HUES64 (cell line): ENCODE measurements around the gene ENPP1.
"Not testable (repeated sequence)": the region's sequence is repeated elsewhere in the genome, so short reads cannot be mapped to it uniquely, and the experiment has no call there.

ENCODE experiments used
- H3K27ac ChIP-seq: 2 replicates; pipeline ENCODE4 v1.7.0; 2013; ENCODE audit warnings: low read depth, low read length, inconsistent platforms
- H3K27me3 ChIP-seq: 2 replicates; pipeline ENCODE4 v1.6.1; 2013; ENCODE audit warnings: mild to moderate bottlenecking, low read length; ENCODE audit not compliant: insufficient read depth
- H3K36me3 ChIP-seq: 2 replicates; pipeline ENCODE4 v1.6.1; 2013; ENCODE audit warnings: mild to moderate bottlenecking, low read length; ENCODE audit not compliant: insufficient read depth
- H3K4me1 ChIP-seq: 2 replicates; pipeline ENCODE4 v1.6.1; 2013; ENCODE audit warnings: mild to moderate bottlenecking, low read length, moderate library complexity; ENCODE audit not compliant: insufficient read depth
- H3K4me3 ChIP-seq: 2 replicates; pipeline ENCODE4 v1.5.1; 2013; ENCODE audit warnings: mild to moderate bottlenecking, low read length, moderate library complexity
- H3K9ac ChIP-seq: 2 replicates; pipeline ENCODE4 v1.6.1; 2013; ENCODE audit warnings: mild to moderate bottlenecking, low read depth, low read length
- H3K9me3 ChIP-seq: 2 replicates; pipeline ENCODE4 v1.6.1; 2013; ENCODE audit warnings: low read depth, low read length; ENCODE audit not compliant: insufficient read depth
- WGBS: fragments of 150-250, 120-280 bp; methylation state at CpG from one replicate; pipeline ENCODE4 v1.1.7; 2013; ENCODE audit warnings: missing lambda C conversion rate; 5-methylcytosine and 5-hydroxymethylcytosine counted together

The ENPP1 gene

DNA sequence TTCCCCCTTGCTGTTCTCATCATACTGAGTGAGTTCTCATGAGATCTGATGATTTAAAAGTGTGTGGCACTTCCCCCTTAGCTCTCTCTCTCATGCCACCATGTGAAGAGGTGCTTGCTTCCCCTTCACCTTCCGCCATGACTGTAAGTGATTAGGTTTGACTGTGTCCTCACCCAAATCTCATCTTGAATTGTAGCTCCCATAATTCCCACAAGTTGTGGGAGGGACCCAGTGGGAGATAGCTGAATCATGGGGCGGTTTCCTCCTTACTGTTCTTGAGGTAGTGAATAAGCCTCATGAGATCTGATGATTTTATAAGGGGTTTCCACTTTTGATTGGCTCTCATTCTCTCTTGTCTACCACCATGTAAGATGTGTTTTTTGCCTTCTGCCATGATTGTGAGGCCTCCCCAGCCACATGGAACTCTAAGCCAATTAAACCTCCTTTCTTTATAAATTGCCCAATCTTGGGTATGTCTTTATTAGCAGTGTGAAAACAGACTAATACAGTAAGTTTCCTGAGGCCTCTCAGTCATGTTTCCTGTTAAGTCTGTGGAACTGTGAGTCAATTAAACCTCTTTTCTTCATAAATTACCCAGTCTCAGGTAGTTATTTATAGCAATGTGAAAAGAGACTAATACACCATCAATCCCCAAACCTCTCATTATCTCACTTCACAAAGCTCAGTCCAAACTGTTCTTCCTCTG lies 108.4 kb downstream of the ENPP1 start:
- not testable (repeated sequence) for H3K4me1 ChIP-seq, H3K27me3 ChIP-seq, H3K27ac ChIP-seq, H3K4me3 ChIP-seq, H3K9ac ChIP-seq
- H3K36me3 ChIP-seq = peaks cover 78% of the 10 kb centered on the region
- WGBS = 92% methylated on average over 1 of the region's 2 CpGs
- peaks cover 18% of the 10 kb centered on the region; the same call in 1 of the 2 replicates for H3K9me3 ChIP-seq

DNA sequence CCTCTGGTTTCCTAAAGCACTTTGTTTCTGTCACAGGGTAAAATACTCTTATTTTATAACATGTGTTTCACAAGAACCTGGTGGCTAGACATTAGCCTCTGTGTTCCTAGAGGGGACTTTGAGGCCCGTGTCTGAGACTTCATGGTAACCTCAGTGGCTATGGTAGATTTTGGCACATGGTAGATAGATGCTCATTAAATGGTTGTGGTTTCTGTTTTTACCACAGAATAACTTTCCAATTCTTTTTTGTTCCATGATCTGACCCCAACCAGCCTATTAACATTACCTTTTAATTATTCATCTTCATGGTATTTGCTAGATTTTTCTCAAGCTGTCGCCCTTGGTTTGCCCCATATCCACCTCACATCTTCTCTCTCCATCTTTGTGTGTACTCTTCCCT lies 109.0 kb downstream of the ENPP1 start:
- no peak overlapping the region for H3K27ac ChIP-seq
- H3K27me3 ChIP-seq = no peaks in the 10 kb centered on the region
- H3K9ac ChIP-seq = no peak overlapping the region
- peaks cover 72% of the 10 kb centered on the region for H3K36me3 ChIP-seq
- H3K4me3 ChIP-seq = no peak overlapping the region
- no peaks in the 10 kb centered on the region for H3K4me1 ChIP-seq
- 93% methylated on average over 2 of the region's 2 CpGs for WGBS
- peaks cover 18% of the 10 kb centered on the region; the same call in 1 of the 2 replicates for H3K9me3 ChIP-seq

DNA sequence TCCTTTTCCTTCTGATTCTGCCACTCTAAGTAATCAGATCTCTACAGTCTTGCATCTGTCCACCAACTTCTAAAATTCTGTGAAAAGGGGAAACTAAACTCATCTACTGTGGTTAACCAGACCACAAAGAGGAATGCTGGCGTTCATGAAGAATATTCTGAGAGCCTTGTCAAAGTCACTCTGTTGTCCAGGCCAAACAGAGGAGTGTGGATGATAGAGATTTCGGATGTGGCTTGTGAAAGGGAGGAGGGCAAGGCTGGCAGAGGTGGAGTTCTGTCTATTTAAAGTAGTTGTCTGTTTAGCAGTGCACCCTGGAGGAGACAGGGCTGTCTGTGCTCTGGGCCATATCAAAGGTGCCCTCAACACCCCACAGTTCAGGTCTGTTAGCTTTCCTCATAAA lies 109.5 kb downstream of the ENPP1 start:
- WGBS = 92% methylated on average over 2 of the region's 2 CpGs
- Histone ChIP-seq H3K27ac (no peak overlapping the region), H3K36me3 (peaks cover 67% of the 10 kb centered on the region), H3K9ac (no peak overlapping the region), H3K27me3 (no peaks in the 10 kb centered on the region), H3K4me1 (no peaks in the 10 kb centered on the region), H3K9me3 (peaks cover 18% of the 10 kb centered on the region; the same call in 1 of the 2 replicates), H3K4me3 (no peak overlapping the region)

DNA sequence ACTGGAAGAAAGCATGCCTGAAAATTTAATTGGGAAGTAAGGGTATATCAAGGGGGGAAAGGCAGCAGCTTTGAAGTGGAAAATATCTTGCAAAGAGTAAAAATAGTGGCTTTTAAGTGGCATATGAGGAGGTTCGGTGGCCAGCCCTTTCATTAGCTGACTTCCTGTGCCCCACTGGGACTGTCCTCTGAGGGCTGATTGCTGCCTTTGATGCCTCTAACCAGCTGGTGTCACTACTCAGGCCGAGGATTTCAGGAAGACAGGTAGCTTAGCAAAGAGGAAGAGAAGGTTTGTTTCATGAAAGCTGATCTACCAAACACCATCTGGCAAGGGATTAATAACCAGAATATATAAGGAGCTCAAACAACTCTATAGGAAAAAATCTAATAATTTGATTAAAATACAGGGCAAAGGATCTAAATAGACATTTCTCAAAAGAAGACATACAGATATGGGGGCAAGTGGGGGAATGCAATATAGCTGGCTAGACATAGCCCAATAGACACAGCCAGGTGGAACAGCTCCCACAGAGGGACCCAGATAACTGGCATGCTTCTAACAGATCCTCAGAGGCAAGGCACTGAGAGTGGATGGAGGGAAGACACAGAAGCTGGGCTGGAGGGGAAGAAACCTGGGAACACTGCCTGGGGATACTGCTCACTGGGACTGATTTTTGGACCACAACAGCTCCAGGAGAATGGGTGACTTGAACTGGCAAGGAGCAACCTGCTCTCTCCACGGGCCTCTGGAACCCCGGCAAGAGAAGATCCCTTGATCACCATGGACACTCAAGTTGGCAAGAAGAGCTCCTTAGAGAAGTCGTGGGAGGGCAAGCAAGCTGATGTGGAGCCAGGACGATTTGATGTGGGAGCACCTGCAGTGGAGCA lies 110.2 kb downstream of the ENPP1 start:
- H3K9ac ChIP-seq = no peak overlapping the region
- peaks cover 18% of the 10 kb centered on the region; the same call in 1 of the 2 replicates for H3K9me3 ChIP-seq
- WGBS = 86% methylated on average over 6 of the region's 6 CpGs
- H3K36me3 ChIP-seq = peaks cover 61% of the 10 kb centered on the region
- no peaks in the 10 kb centered on the region for H3K27me3 ChIP-seq
- no peaks in the 10 kb centered on the region for H3K4me1 ChIP-seq
- H3K4me3 ChIP-seq = no peak overlapping the region
- H3K27ac ChIP-seq = no peak overlapping the region

DNA sequence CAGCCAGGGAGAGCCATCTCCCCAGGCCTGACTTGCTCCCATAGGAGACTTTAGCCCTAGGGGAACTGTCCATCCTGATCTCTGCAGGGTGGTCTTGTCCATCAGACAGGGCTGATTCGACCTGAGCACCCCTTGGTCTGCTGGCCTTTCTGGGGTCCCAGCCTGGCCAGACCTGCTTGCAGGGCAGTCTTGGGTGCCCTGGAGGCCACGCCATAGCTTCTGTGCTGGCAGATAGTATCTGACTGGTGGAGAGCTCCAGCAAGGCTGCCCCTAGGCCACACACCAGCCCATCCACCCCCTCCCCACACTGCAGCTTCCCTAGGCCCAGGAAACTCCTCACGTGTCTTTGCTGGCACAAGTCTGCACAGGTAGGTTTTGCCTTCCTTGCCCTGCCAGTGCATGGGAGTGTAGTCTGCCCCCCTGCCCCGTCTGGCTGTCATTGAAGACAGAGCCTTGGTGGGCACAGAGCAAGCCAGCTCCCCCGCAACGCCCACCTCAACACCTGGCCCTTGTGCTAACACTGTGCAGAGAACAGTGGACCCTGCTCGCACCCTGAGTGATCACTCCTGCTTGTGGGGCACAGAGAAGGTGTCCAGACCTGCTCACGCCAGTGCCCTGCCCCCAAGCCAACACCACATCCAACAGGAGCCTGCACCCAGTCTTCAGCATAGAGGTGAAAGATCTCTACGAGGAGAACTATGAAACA lies 111.0 kb downstream of the ENPP1 start:
- no peaks in the 10 kb centered on the region for H3K27me3 ChIP-seq
- WGBS = 93% methylated on average over 9 of the region's 9 CpGs
- H3K9ac ChIP-seq = no peak overlapping the region
- H3K27ac ChIP-seq = no peak overlapping the region
- H3K9me3 ChIP-seq = peaks cover 18% of the 10 kb centered on the region; the same call in 1 of the 2 replicates
- H3K36me3 ChIP-seq = peaks cover 53% of the 10 kb centered on the region
- no peak overlapping the region for H3K4me3 ChIP-seq
- H3K4me1 ChIP-seq = no peaks in the 10 kb centered on the region

DNA sequence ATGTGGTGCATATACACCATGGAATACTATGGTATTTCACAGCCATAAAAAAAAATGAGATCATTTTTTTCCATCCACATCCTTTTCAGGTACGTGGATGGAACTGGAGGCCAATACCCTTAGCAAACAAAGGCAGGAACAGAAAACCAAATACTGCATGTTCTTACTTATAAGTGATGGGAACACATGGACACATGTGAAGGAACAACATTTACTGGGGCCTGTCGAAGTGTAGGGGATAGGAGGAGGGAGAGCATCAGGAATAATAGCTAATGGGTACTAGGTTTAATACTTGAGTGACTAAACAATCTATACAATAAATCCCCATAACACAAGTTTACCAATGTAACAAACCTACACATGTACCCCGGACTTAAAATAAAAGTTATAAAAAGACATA lies 112.8 kb downstream of the ENPP1 start:
- 100% methylated on average over 3 of the region's 3 CpGs for WGBS
- H3K9ac ChIP-seq = no peak overlapping the region
- H3K27ac ChIP-seq = no peak overlapping the region
- H3K9me3 ChIP-seq = peaks cover 15% of the 10 kb centered on the region; the same call in 1 of the 2 replicates
- no peaks in the 10 kb centered on the region for H3K4me1 ChIP-seq
- H3K4me3 ChIP-seq = no peak overlapping the region
- H3K27me3 ChIP-seq = no peaks in the 10 kb centered on the region
- H3K36me3 ChIP-seq = peaks cover 34% of the 10 kb centered on the region

DNA sequence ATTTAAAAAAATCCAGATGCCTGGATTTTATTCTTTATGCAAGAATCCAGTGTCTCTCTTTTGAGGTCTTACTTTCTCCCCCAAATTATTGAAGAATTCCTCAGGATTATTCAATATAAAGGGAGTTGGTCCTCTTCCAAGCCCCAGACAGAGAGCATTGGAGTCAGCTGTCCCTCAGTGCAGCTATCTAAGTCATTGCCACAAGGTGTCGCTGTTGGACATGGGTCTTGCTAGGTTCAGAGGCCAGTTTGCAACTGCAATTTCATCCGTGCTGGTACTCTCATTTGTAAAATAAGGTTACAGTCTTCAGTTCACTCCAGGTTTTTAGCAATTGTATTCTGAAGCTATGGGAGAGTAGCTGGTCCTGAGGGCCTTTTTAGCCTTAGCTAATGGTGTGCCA lies 115.5 kb downstream of the ENPP1 start:
- Histone ChIP-seq H3K27ac (no peak overlapping the region), H3K4me1 (no peaks in the 10 kb centered on the region), H3K36me3 (peaks cover 9% of the 10 kb centered on the region), H3K4me3 (no peak overlapping the region), H3K9ac (no peak overlapping the region), H3K9me3 (peaks cover 8% of the 10 kb centered on the region; the same call in 1 of the 2 replicates), H3K27me3 (no peaks in the 10 kb centered on the region)
- 31% methylated on average over 2 of the region's 2 CpGs for WGBS

DNA sequence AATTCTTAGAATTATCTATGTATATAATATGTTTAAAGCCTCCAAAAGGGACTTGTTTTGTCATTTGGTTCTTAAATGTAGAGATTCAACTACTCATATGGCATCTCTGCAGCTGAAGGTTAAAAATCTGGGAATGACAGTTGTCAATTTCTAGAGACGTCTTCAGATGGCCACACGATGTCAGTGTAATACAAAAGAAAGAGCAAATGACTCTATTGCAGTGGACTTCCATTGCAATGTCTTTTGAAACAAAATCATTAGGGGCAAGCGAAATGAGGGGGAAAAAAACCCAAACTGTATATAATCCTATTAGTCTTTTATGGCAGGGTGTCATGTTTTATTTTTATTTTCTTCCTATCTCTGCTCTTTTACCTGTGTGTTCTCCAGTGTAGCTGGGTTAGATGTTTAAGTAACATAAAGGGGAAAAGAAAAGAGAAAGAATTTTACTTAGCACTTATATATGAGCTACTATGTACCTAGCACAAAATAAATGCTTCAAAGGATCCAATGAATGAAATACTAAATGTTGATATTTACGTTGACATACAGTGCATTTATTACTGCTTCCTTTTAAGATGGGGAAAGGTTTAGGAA lies 117.2 kb downstream of the ENPP1 start:
- H3K9me3 ChIP-seq = 0 out of 2 replicates have a peak, but pooled peaks cover under 1% of the 10 kb centered on the region
- no peak overlapping the region for H3K4me3 ChIP-seq
- H3K4me1 ChIP-seq = no peaks in the 10 kb centered on the region
- no peak overlapping the region for H3K27ac ChIP-seq
- no peaks in the 10 kb centered on the region; the same call in 1 of the 2 replicates for H3K36me3 ChIP-seq
- 93% methylated on average over 4 of the region's 4 CpGs for WGBS
- H3K9ac ChIP-seq = no peak overlapping the region
- no peaks in the 10 kb centered on the region for H3K27me3 ChIP-seq

DNA sequence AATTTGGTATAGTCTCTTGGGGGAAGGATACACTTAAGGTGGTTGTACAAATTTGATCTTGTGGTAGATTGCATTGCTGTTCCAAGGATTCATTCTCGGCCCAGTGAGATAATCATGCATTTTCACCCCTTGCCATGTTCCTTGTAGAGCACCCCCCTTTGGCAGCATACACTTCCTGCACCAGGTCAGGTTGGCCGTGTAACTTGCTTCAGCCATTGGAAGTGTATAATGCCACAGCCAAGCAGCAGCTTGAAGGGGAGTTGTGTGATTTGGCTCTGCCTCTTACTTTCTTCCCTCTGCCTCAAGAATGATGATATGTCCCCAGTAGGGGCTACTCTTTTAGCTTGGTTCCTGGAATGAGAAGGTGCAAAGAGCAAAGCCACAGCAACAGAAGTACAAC lies 121.4 kb downstream of the ENPP1 start:
- Histone ChIP-seq H3K36me3 (no peaks in the 10 kb centered on the region; the same call in 1 of the 2 replicates), H3K4me3 (no peak overlapping the region), H3K27ac (no peak overlapping the region), H3K27me3 (no peaks in the 10 kb centered on the region), H3K4me1 (no peaks in the 10 kb centered on the region), H3K9me3 (no peaks in the 10 kb centered on the region), H3K9ac (no peak overlapping the region)
- WGBS = 92% methylated on average over 2 of the region's 2 CpGs

DNA sequence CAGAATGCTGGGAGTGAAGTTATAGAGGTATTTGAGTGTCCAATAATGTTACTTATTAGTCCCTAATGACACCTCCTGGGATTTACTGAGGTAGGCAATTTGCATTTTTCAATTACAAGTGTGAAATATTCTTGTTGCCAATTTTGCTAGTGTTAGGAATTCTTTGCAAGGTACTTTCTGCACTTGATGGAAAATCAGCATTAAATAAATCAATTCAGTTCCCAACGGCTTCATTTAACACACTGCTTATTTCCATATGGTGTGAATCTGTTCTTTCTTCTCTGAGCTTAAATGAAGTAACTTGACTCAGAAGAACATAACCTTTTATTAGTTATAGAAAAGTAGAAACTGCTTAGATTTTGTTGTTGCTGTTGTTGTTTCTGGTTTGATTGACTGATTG lies 122.2 kb downstream of the ENPP1 start:
- WGBS = 100% methylated on average over 1 of the region's 1 CpG

More for the DNA sequence above, 122.2 kb downstream of the ENPP1 start:
- Histone ChIP-seq H3K9me3 (no peaks in the 10 kb centered on the region), H3K27ac (no peak overlapping the region), H3K27me3 (no peaks in the 10 kb centered on the region), H3K4me1 (no peaks in the 10 kb centered on the region), H3K36me3 (no peaks in the 10 kb centered on the region; the same call in 1 of the 2 replicates), H3K9ac (no peak overlapping the region), H3K4me3 (no peak overlapping the region)
